K562 (cell line): ENCODE measurements around the gene NTN1. TPM values are rescaled to one million over a fixed set of nuclear protein-coding genes. Genes with fewer than 3 reads are reported as not detected.

ENCODE experiments used
- ATAC-seq: fragments of 200-7000 bp; cut with Tn5 transposase; 3 replicates; pipeline ENCODE4 v1.9.1; 2020; ENCODE audit warnings: moderate library complexity
- BruUV-seq: library from RNA; stranded (reverse); fragments of 400-500 nt; replicated peaks from 2 replicates; lab custom pipeline; 2021; lab: Mats Ljungman, UMichigan
- CTCF ChIA-PET: fragments of 300-600 bp; formaldehyde crosslinking; extraction: SDS; loops from one replicate; lab custom pipeline; 2021; ENCODE audit warnings: low intra/inter-chr PET ratio; lab: Yijun Ruan, JAX
- POLR2A ChIA-PET: fragments of 300-600, 350-650 bp; sonication (Branson Sonifier 250); formaldehyde crosslinking; extraction: SDS; loops from one replicate; lab custom pipeline; 2021; ENCODE audit warnings: antibody characterized with exemption, inconsistent platforms; lab: Yijun Ruan, JAX
- DNase-seq, 4 experiments: peaks; one replicate each; pipeline versions ENCODE4 v3.0.0 to v3.0.0-alpha.2; 2011 to 2018; ENCODE audit warnings: low spot score in 3 of 4, mixed read lengths in 3 of 4; ENCODE audit errors: extremely low read depth in 1 of 4
- FAIRE-seq: peaks from 2 replicates; lab custom pipeline; 2011; peaks lifted over from hg19 to GRCh38; lab: Jason Lieb, UNC
- H2AFZ ChIP-seq: 2 replicates; pipeline ENCODE4 v1.6.0; 2011; ENCODE audit warnings: low read depth, low read length, control low read depth, inconsistent platforms
- H3K27ac ChIP-seq: fragments of 200-600 bp; 3 replicates; pipeline ENCODE4 v1.8.0; 2011; ENCODE audit warnings: low read depth, mild to moderate bottlenecking, control low read depth, inconsistent platforms, low read length, moderate library complexity, mixed read lengths; ENCODE audit errors: extremely low read depth
- H3K27me3 ChIP-seq, 2 experiments: fragments of 300-600 bp in 1 of 2; 2 replicates in 1 of 2; 3 replicates in 1 of 2; pipeline versions ENCODE4 v1.6.0 to v1.8.0; 2011; ENCODE audit warnings: inconsistent platforms in 2 of 2, low read length in 2 of 2, mild to moderate bottlenecking in 1 of 2, mixed read lengths in 1 of 2, moderate library complexity in 1 of 2; ENCODE audit not compliant: control insufficient read depth in 2 of 2, insufficient read depth in 2 of 2
- H3K36me3 ChIP-seq: fragments of 300-600 bp; 3 replicates; pipeline ENCODE4 v1.8.0; 2011; ENCODE audit warnings: mild to moderate bottlenecking, low read length, inconsistent platforms; ENCODE audit not compliant: control insufficient read depth, insufficient read depth
- H3K4me1 ChIP-seq, 2 experiments: fragments of 200-600 bp in 1 of 2; replicated peaks in 1 of 2; 2 replicates in 1 of 2; 3 replicates in 1 of 2; pipeline versions ENCODE4 v1.5.1 to v1.8.0; 2011; ENCODE audit warnings: inconsistent platforms in 2 of 2, low read length in 2 of 2, mild to moderate bottlenecking in 1 of 2, mixed read lengths in 1 of 2, moderate library complexity in 1 of 2; ENCODE audit not compliant: control insufficient read depth in 2 of 2, insufficient read depth in 2 of 2
- H3K4me2 ChIP-seq: 2 replicates; pipeline ENCODE4 v1.6.1; 2011; ENCODE audit warnings: low read length, control low read depth, inconsistent platforms, mixed read lengths; ENCODE audit not compliant: insufficient read depth
- H3K4me3 ChIP-seq: fragments of 200-600 bp; sonication (generic), shearing (Covaris generic); 2 replicates; pipeline ENCODE4 v1.5.1; 2016; ENCODE audit warnings: control low read depth, inconsistent platforms
- H3K79me2 ChIP-seq: fragments of 200-600 bp; 3 replicates; pipeline ENCODE4 v1.8.0; 2011; ENCODE audit warnings: low read length, inconsistent platforms; ENCODE audit not compliant: control insufficient read depth, insufficient read depth
- H3K9ac ChIP-seq, 2 experiments: 2 replicates each; pipeline versions ENCODE4 v1.6.0 to v1.6.1; 2011; ENCODE audit warnings: low read depth in 2 of 2, low read length in 2 of 2, control low read depth in 1 of 2, inconsistent platforms in 1 of 2, mild to moderate bottlenecking in 1 of 2, mixed read lengths in 1 of 2; ENCODE audit not compliant: insufficient read depth in 1 of 2
- H3K9me1 ChIP-seq: one replicate; pipeline ENCODE4 v1.6.0; 2011; ENCODE audit warnings: inconsistent platforms, mild to moderate bottlenecking, low read length, moderate library complexity; ENCODE audit not compliant: control insufficient read depth, insufficient read depth
- H3K9me3 ChIP-seq: replicated peaks from 2 replicates; pipeline ENCODE4 v1.5.1; 2011; ENCODE audit warnings: low read depth, low read length, inconsistent platforms; ENCODE audit not compliant: control insufficient read depth, insufficient read depth
- H4K20me1 ChIP-seq: replicated peaks from 2 replicates; pipeline ENCODE4 v1.6.1; 2011; ENCODE audit warnings: low read length, inconsistent platforms, mixed read lengths; ENCODE audit not compliant: control insufficient read depth, insufficient read depth
- CBX1 ChIP-seq: sonication (generic); IDR thresholded peaks from 2 replicates; pipeline ENCODE4 v1.6.1; 2016; ENCODE audit warnings: antibody characterized with exemption, low read depth, mild to moderate bottlenecking
- HOXB6 ChIP-seq: fragments of 250-450 bp; sonication (Bioruptor Pico); IDR thresholded peaks from 2 replicates; pipeline ENCODE4 v1.5.1; 2022; ENCODE audit warnings: mild to moderate bottlenecking, borderline replicate concordance
- WGBS: fragments of 100-300 bp; shearing (Covaris generic); methylation state at CpG from one replicate; pipeline ENCODE4 v1.1.6; 2016; ENCODE audit warnings: low coverage, mixed read lengths; ENCODE audit not compliant: insufficient coverage; ENCODE audit errors: missing lambda C conversion rate; 5-methylcytosine and 5-hydroxymethylcytosine counted together
- in situ Hi-C: fragments of 300-500 bp; cut with MboI; formaldehyde crosslinking; loops from 4 replicates; pipeline ENCODE4 v1.15.0; 2018; ENCODE audit warnings: inconsistent platforms, mixed read lengths
- intact Hi-C: fragments of 100-400 bp; cut with micrococcal nuclease; formaldehyde crosslinking; loops from 2 replicates; pipeline ENCODE4 v1.14.2; 2022
- polyA plus RNA-seq, 8 experiments: library from polyadenylated mRNA; depleted of rRNA in 4 of 8; stranded (reverse) in 5 of 8; unstranded in 3 of 8; fragments of >200 nt; fragmentation: Nextera tagmentation in 2 of 8; fragmentation: Illumina TruSeq in 1 of 8; extraction: Ambion mirVana in 2 of 8; extraction: Trizol in 1 of 8; gene quantifications; 2 replicates each; pipeline versions ENCODE4 v1.2.1 to v1.2.3, GENCODE V29; 2011 to 2014; ENCODE audit warnings: inconsistent platforms in 1 of 8, missing spikeins in 1 of 8
- total RNA-seq, 7 experiments: library from RNA; depleted of rRNA in 6 of 7; stranded (reverse); fragments of >200 nt in 6 of 7; fragmentation: Illumina TruSeq in 2 of 7; extraction: Trizol in 2 of 7; gene quantifications; 2 replicates each; pipeline versions ENCODE4 v1.2.1 to v1.2.3, GENCODE V29; 2011 to 2021; ENCODE audit warnings: low replicate concordance in 1 of 7
- TF ChIP-seq, protein P1 (sequence below), 2 experiments: fragments of 450-650 bp in 1 of 2; sonication (generic) in 1 of 2; formaldehyde crosslinking in 1 of 2; IDR thresholded peaks; 2 replicates each; pipeline versions ENCODE4 v1.7.1 to v1.9.0; 2016 to 2022; ENCODE audit warnings: inconsistent platforms in 1 of 2, mild to moderate bottlenecking in 1 of 2, missing genetic modification reagents in 1 of 2

NTN1 gene
- total and polyA plus RNA-seq, 9 of the 15 experiments (the other 6 are each of a cell fraction or from before 2014, with no cell fraction given): 0.02 TPM; not detected in 8

DNA sequence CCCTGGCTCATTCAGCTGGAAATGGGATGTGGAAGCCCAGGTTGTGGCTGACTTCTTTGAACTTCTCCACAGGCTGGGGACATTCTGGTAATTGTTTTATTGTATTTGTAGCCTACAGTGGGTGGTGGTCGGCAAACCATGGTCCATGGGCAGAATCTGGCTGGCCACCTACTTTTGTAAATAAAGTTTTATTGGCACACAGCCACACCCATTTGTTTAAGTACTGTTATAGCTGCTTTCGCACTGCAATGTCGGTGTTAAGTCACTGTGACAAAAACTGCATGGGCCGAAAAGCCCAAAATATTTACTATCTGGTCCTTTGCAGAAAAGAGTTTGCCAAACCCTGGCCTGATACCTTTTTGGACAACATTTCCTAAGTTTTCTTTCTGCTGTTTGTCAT is 86.2 kb downstream of the NTN1 start:
- ATAC-seq (no peak), DNase-seq (no peak), FAIRE-seq (no peak)
- in situ Hi-C loops (no loop called here), intact Hi-C loops (no loop called here)
- POLR2A ChIA-PET: no interaction called here
- H3K9ac ChIP-seq: no peak overlapping the region
- 0 out of 2 replicates have a peak, but pooled peaks cover 4% of the 10 kb centered on the region for H4K20me1 ChIP-seq
- no peaks in the 10 kb centered on the region for H3K4me1 ChIP-seq
- no TSS peak for BruUV-seq
- no peak overlapping the region for H3K4me2 ChIP-seq
- H3K27me3 ChIP-seq: peaks cover 0 to 4% of the 10 kb centered on the region in 2 experiments; a peak in 1 of 5 replicates
- H3K79me2 ChIP-seq: no peaks in the 10 kb centered on the region
- CTCF ChIA-PET: no interaction called here
- no peak overlapping the region for H2AFZ ChIP-seq
- no peak overlapping the region for H3K27ac ChIP-seq
- H3K9me1 ChIP-seq: no peaks in the 10 kb centered on the region
- no peaks in the 10 kb centered on the region for H3K36me3 ChIP-seq
- H3K4me3 ChIP-seq: no peak overlapping the region
- WGBS: 3% methylated on average over 3 of the region's 4 CpGs
- H3K9me3 ChIP-seq: no peaks in the 10 kb centered on the region
- TF ChIP-seq CBX1 (no peak), HOXB6 (CRISPR knock-in tag) (no peak)
- TF ChIP-seq, protein P1, sequence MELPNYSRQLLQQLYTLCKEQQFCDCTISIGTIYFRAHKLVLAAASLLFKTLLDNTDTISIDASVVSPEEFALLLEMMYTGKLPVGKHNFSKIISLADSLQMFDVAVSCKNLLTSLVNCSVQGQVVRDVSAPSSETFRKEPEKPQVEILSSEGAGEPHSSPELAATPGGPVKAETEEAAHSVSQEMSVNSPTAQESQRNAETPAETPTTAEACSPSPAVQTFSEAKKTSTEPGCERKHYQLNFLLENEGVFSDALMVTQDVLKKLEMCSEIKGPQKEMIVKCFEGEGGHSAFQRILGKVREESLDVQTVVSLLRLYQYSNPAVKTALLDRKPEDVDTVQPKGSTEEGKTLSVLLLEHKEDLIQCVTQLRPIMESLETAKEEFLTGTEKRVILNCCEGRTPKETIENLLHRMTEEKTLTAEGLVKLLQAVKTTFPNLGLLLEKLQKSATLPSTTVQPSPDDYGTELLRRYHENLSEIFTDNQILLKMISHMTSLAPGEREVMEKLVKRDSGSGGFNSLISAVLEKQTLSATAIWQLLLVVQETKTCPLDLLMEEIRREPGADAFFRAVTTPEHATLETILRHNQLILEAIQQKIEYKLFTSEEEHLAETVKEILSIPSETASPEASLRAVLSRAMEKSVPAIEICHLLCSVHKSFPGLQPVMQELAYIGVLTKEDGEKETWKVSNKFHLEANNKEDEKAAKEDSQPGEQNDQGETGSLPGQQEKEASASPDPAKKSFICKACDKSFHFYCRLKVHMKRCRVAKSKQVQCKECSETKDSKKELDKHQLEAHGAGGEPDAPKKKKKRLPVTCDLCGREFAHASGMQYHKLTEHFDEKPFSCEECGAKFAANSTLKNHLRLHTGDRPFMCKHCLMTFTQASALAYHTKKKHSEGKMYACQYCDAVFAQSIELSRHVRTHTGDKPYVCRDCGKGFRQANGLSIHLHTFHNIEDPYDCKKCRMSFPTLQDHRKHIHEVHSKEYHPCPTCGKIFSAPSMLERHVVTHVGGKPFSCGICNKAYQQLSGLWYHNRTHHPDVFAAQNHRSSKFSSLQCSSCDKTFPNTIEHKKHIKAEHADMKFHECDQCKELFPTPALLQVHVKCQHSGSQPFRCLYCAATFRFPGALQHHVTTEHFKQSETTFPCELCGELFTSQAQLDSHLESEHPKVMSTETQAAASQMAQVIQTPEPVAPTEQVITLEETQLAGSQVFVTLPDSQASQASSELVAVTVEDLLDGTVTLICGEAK (IDR thresholded peaks at IDR 0.05): peak; percentile 80
- TF ChIP-seq, protein P1 (CRISPR knock-in tag; IDR thresholded peaks at IDR 0.05): no peak
